GM19023 (cell line): ENCODE results near the gene SP4.

Experiments
- ATAC-seq: cut with Tn5 transposase; IDR thresholded peaks from one replicate; pipeline ENCODE4 v1.9.1; 2021; ENCODE audit warnings: mild to moderate bottlenecking, moderate library complexity; ENCODE audit not compliant: unreplicated experiment

SP4 gene

GRCh38 chr7:21427871-21428658 is at the start of gene SP4:
Gene SP4 (plus strand): TSS chr7:21428083. CDS start chr7:21428252, 169 bp downstream.
- peak; percentile 70 for ATAC-seq

- ATAC-seq = peak; percentile 91
Observed at GRCh38 chr7:21383227-21384220, 44.4 kb upstream of the SP4 start.

- no peak for ATAC-seq
Observed at GRCh38 chr7:21393937-21394336, 33.9 kb upstream of the SP4 start.

GRCh38 chr7:21401944-21402343 is 25.9 kb upstream of the SP4 start:
- no peak for ATAC-seq

- no peak for ATAC-seq
Observed at GRCh38 chr7:21407796-21408480, 19.9 kb upstream of the SP4 start.

GRCh38 chr7:21408481-21408820 is 19.4 kb upstream of the SP4 start:
- ATAC-seq = no peak

GRCh38 chr7:21412410-21412851 is 15.5 kb upstream of the SP4 start:
- peak; percentile 70 for ATAC-seq

- ATAC-seq = no peak
Observed at GRCh38 chr7:21412957-21413356, 14.9 kb upstream of the SP4 start.

- no peak for ATAC-seq
Observed at GRCh38 chr7:21413502-21413901, 14.4 kb upstream of the SP4 start.

GRCh38 chr7:21414795-21415393 is 13.0 kb upstream of the SP4 start:
- no peak for ATAC-seq

GRCh38 chr7:21417647-21418046 is 10.2 kb upstream of the SP4 start:
- no peak for ATAC-seq

- no peak for ATAC-seq
Observed at GRCh38 chr7:21422751-21423150, 5.1 kb upstream of the SP4 start.

- ATAC-seq = no peak
Observed at GRCh38 chr7:21425290-21425689, 2.6 kb upstream of the SP4 start.

- ATAC-seq = no peak
Observed at GRCh38 chr7:21426286-21427181, 1.3 kb upstream of the SP4 start.

- peak; percentile 74 for ATAC-seq
Observed at GRCh38 chr7:21427182-21427870, 557 bp upstream of the SP4 start.

GRCh38 chr7:21428659-21428941 is 717 bp downstream of the SP4 start:
- ATAC-seq = no peak

GRCh38 chr7:21429021-21429420 is 1.1 kb downstream of the SP4 start:
- no peak for ATAC-seq

GRCh38 chr7:21429786-21430574 is 2.1 kb downstream of the SP4 start:
- no peak for ATAC-seq

GRCh38 chr7:21430575-21430954 is 2.7 kb downstream of the SP4 start:
- ATAC-seq = no peak
